Mesodermal cell (in vitro differentiated cells): ENCODE measurements around the gene BEAN1.

Source experiments
- H3K27ac ChIP-seq: 2 replicates; pipeline ENCODE4 v1.7.0; 2013; ENCODE audit warnings: mild to moderate bottlenecking, low read depth, low read length, moderate library complexity; ENCODE audit not compliant: severe bottlenecking
- H3K36me3 ChIP-seq: 2 replicates; pipeline ENCODE4 v1.7.1; 2013; ENCODE audit warnings: mild to moderate bottlenecking, low read length, moderate library complexity; ENCODE audit not compliant: control insufficient read depth, insufficient read depth
- H3K4me1 ChIP-seq: one replicate; pipeline ENCODE4 v1.7.1; 2013; ENCODE audit warnings: mild to moderate bottlenecking, low read length; ENCODE audit not compliant: insufficient read depth, control insufficient read depth, poor library complexity, severe bottlenecking
- H3K4me3 ChIP-seq: 2 replicates; pipeline ENCODE4 v1.7.0; 2013; ENCODE audit warnings: low read length, control low read depth, mild to moderate bottlenecking; ENCODE audit not compliant: insufficient read depth, poor library complexity, severe bottlenecking; ENCODE audit errors: extremely low read depth
- H3K9me3 ChIP-seq: 2 replicates; pipeline ENCODE4 v1.7.1; 2013; ENCODE audit warnings: mild to moderate bottlenecking, low read length, moderate library complexity; ENCODE audit not compliant: control insufficient read depth
- WGBS, 2 experiments: methylation state at CpG; one replicate each; pipeline ENCODE4 v1.1.5; 2013; ENCODE audit warnings: missing lambda C conversion rate in 2 of 2; ENCODE audit not compliant: insufficient coverage in 2 of 2; 5-methylcytosine and 5-hydroxymethylcytosine counted together

BEAN1 gene

DNA sequence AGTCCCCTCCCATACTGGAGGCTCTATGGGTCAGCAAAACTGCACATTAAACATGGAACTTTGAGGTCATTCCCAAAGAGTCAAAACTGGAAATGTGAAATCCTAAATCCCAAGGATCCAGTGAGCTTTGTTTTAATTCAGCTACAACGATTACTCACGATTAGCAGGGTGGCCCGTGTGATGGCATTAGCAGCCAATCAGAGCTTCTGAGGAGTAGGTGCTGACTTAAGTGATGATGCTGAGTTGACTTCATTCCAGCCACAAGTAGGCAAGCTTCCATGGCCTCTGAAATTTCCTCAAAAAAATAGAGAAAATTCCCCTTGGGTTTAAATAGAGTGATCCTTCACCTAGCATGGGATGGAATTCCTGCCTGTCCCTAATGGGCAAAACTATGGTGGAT is 28.1 kb upstream of the BEAN1 start:
- peaks cover 5% of the 10 kb centered on the region for H3K4me1 ChIP-seq
- WGBS, 2 experiments: 96% methylated on average over 3 of the region's 3 CpGs; no CpG with 5 or more reads in 1 of the 2 experiments
- no peaks in the 10 kb centered on the region for H3K36me3 ChIP-seq
- H3K4me3 ChIP-seq: no peak overlapping the region
- no peak overlapping the region for H3K27ac ChIP-seq
- no peaks in the 10 kb centered on the region for H3K9me3 ChIP-seq

DNA sequence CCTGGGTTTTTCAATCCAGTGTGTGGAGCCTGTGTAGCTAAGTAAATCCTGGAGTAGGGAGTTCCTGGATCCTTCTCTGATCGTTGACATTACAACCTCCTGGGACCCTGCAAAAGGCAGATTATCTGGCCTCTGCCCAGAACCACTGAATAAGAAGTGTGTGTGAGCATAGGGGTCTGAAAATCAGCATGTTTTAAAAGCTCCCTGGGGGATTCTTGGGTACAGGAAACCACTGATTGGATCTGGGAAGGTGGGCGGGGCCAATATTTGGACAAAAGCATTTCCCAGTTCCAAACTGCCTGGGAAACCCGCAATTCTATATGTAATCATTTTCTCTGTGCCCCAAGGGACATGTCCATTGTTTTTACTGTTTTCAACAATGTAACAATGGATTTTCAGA is 27.2 kb upstream of the BEAN1 start:
- Histone ChIP-seq H3K27ac (no peak overlapping the region), H3K4me1 (peaks cover 5% of the 10 kb centered on the region), H3K36me3 (no peaks in the 10 kb centered on the region), H3K4me3 (no peak overlapping the region), H3K9me3 (no peaks in the 10 kb centered on the region)
- WGBS, 2 experiments: 70 to 81% methylated on average over 3 of the region's 3 CpGs

GRCh38 chr16:66400503-66401380 is 26.4 kb upstream of the BEAN1 start:
- Histone ChIP-seq H3K9me3 (no peaks in the 10 kb centered on the region), H3K36me3 (no peaks in the 10 kb centered on the region), H3K27ac (no peak overlapping the region), H3K4me3 (no peak overlapping the region), H3K4me1 (peaks cover 5% of the 10 kb centered on the region)
- 94 to 97% methylated on average over 8 to 15 of the region's 20 CpGs for WGBS, 2 experiments

GRCh38 chr16:66401610-66402009 is 25.5 kb upstream of the BEAN1 start:
- Histone ChIP-seq H3K9me3 (no peaks in the 10 kb centered on the region), H3K36me3 (no peaks in the 10 kb centered on the region), H3K27ac (no peak overlapping the region), H3K4me1 (peaks cover 6% of the 10 kb centered on the region), H3K4me3 (no peak overlapping the region)
- WGBS, 2 experiments: 68 to 81% methylated on average over 9 of the region's 11 CpGs

DNA sequence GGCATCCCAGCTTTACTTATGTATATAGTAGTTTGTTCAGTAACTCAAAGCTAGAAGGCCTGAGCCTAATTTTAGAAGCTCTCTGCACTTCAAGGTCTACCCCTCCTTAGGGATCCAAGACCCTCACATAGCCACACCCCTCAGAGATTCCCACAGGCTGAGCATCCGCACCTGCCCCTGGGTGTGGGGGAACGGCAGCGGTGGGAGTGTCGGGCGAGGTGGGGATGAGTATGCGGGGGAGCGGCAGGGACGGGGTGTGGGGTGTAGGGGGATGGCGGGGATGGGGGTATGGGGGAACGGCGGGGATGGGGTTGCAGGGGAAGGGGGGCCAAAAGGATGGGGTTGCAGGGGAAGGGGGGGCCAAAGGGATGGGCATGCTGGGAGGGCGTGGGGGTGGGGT is 24.9 kb upstream of the BEAN1 start:
- no CpG with 5 or more reads among the region's 12 CpGs for WGBS, 2 experiments
- no peak overlapping the region for H3K4me3 ChIP-seq
- H3K9me3 ChIP-seq: no peaks in the 10 kb centered on the region
- H3K27ac ChIP-seq: no peak overlapping the region
- peaks cover 11% of the 10 kb centered on the region for H3K4me1 ChIP-seq
- H3K36me3 ChIP-seq: no peaks in the 10 kb centered on the region

DNA sequence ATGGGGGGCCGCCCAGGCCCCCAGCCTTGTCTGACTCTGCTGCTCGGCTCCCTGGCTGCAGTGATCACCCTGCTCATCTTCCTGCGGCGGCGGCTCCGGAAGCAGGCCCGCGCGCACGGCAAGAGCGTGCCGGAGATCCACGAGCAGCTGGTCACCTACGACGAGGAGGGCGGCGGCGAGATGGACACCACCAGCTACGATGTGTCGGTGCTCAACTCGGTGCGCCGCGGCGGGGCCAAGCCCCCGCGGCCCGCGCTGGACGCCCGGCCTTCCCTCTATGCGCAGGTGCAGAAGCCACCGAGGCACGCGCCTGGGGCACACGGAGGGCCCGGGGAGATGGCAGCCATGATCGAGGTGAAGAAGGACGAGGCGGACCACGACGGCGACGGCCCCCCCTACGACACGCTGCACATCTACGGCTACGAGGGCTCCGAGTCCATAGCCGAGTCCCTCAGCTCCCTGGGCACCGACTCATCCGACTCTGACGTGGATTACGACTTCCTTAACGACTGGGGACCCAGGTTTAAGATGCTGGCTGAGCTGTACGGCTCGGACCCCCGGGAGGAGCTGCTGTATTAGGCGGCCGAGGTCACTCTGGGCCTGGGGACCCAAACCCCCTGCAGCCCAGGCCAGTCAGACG is 24.4 kb upstream of the BEAN1 start:
- Histone ChIP-seq H3K27ac (no peak overlapping the region), H3K9me3 (no peaks in the 10 kb centered on the region), H3K4me1 (peaks cover 17% of the 10 kb centered on the region), H3K36me3 (no peaks in the 10 kb centered on the region), H3K4me3 (no peak overlapping the region)
- WGBS, 2 experiments: 93 to 96% methylated on average over 46 to 60 of the region's 61 CpGs

DNA sequence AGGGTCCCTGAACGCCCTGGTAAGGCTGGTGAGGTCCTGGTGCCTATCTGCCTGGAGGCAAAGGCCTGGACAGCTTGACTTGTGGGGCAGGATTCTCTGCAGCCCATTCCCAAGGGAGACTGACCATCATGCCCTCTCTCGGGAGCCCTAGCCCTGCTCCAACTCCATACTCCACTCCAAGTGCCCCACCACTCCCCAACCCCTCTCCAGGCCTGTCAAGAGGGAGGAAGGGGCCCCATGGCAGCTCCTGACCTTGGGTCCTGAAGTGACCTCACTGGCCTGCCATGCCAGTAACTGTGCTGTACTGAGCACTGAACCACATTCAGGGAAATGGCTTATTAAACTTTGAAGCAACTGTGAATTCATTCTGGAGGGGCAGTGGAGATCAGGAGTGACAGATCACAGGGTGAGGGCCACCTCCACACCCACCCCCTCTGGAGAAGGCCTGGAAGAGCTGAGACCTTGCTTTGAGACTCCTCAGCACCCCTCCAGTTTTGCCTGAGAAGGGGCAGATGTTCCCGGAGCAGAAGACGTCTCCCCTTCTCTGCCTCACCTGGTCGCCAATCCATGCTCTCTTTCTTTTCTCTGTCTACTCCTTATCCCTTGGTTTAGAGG is 23.5 kb upstream of the BEAN1 start:
- 82 to 84% methylated on average over 4 to 5 of the region's 5 CpGs for WGBS, 2 experiments
- no peak overlapping the region for H3K27ac ChIP-seq
- no peaks in the 10 kb centered on the region for H3K36me3 ChIP-seq

GRCh38 chr16:66405057-66405783 is 21.9 kb upstream of the BEAN1 start:
- Histone ChIP-seq H3K36me3 (no peaks in the 10 kb centered on the region), H3K4me1 (peaks cover 22% of the 10 kb centered on the region), H3K27ac (no peak overlapping the region), H3K9me3 (peaks cover 4% of the 10 kb centered on the region), H3K4me3 (no peak overlapping the region)
- WGBS, 2 experiments: 83 to 88% methylated on average over 1 of the region's 2 CpGs

More for the DNA sequence above, 23.5 kb upstream of the BEAN1 start:
- Histone ChIP-seq H3K4me3 (no peak overlapping the region), H3K4me1 (peaks cover 20% of the 10 kb centered on the region), H3K9me3 (no peaks in the 10 kb centered on the region)

DNA sequence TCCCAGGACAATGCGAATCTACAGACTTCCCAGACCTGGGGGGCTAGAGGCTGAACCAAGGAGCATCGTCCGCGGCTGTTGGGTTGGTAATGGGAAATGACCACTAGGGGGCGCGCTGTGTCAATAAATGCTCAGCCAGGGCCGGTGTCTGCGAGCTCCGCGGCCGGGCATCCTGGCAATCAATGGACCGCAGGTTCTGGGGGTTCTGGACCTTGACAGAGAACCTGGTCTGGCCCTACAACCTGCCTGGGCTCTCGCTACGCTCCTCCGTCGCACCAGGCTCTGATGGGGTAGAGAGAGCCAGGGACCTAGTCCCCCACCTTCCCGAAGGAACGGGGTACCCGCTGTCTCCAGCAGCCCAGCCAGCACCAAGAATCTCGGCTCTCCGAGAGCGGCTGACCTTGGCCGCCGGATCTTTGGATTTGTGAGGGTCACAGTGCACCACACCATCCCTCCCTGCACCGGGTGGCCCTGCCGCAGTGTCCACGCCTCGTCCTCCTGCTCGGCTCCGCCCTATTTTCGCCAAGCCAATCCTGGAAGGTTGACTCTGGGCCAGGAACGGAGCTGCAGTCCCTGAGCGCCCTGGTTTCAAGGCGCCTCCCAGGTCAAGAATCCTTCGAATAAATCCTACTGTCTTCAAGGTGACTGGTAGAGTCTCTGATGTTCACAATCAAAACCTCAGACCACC is 20.4 kb upstream of the BEAN1 start:
- Histone ChIP-seq H3K27ac (peak overlapping the region; percentile 59), H3K4me3 (peak overlapping the region; percentile 38), H3K9me3 (peaks cover 13% of the 10 kb centered on the region), H3K36me3 (no peaks in the 10 kb centered on the region), H3K4me1 (peaks cover 22% of the 10 kb centered on the region)
- 1 to 4% methylated on average over 29 to 35 of the region's 35 CpGs for WGBS, 2 experiments
